ENCODE data around the gene M1AP.

DNA sequence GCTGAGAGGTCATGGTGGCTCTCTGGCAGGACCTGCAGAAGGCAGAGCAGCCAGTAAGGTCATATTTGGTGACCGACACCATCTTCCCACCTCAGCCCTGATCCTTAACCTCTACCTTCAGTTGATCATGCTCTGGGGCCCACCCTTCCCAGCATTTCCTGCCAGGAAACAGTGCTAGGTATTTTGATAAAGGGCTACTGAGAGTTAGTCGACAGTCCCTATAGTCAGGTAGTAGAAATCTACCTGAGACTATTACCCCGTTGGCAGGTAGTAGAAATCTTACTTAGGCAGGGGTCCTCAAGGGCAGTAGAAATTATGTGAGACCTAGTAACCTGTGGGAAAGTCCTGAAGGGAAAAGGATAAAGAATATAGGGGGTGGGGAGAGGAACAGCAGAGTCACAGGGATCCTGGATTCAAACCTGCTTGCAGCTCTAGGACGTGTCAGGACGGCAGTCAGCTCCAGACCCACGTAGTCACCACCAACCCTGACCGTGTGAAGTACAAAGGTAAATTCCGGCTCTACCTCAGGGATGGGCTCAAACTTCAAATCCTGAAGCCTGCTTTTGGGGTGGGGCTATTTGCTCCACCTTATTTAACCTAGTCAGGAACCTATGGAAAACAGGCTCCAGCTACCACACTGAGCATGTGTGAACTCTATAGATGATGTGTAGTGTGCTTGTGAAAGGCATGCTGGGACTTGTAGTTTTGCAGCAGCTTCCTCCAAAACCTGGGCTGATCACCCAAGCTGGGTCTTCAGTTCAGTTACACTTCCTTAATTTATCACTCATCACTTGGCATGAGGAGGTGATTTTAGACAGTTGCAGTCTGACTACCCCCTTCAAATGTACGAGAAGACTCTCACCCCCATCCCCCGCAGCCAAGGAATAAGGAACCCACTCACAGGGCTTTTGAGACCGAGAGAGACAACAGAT is 122.1 kb downstream of the M1AP start, which contains the start of gene DQX1:
- TF ChIP-seq, protein P1, sequence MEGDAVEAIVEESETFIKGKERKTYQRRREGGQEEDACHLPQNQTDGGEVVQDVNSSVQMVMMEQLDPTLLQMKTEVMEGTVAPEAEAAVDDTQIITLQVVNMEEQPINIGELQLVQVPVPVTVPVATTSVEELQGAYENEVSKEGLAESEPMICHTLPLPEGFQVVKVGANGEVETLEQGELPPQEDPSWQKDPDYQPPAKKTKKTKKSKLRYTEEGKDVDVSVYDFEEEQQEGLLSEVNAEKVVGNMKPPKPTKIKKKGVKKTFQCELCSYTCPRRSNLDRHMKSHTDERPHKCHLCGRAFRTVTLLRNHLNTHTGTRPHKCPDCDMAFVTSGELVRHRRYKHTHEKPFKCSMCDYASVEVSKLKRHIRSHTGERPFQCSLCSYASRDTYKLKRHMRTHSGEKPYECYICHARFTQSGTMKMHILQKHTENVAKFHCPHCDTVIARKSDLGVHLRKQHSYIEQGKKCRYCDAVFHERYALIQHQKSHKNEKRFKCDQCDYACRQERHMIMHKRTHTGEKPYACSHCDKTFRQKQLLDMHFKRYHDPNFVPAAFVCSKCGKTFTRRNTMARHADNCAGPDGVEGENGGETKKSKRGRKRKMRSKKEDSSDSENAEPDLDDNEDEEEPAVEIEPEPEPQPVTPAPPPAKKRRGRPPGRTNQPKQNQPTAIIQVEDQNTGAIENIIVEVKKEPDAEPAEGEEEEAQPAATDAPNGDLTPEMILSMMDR (IDR thresholded peaks at IDR 0.05) = no peak
- TF ChIP-seq POLR2A (IDR thresholded peaks at IDR 0.05) = no peak

Data from lower leg skin (tissue), 3 donors.